A549 (cell line): Measurements from ENCODE around the gene ZMYND10. TPM values are rescaled to one million over a fixed set of nuclear protein-coding genes. Genes with fewer than 3 reads are reported as not detected.

ENCODE experiments used
- ATAC-seq, 2 experiments: fragments of 200-7000 bp in 1 of 2; fragments of >200 bp in 1 of 2; cut with Nextera tagmentation in 1 of 2; cut with Tn5 transposase in 1 of 2; 3 replicates each; pipeline versions ENCODE4 v1.8.0 to v1.9.1; 2018 to 2020; ENCODE audit warnings: mild to moderate bottlenecking in 1 of 2, moderate library complexity in 1 of 2
- CTCF ChIA-PET: fragments of 300-600 bp; sonication (Branson Sonifier 250); formaldehyde crosslinking; extraction: SDS; loops from one replicate; lab custom pipeline; 2021; ENCODE audit warnings: antibody characterized with exemption, inconsistent platforms; lab: Yijun Ruan, JAX
- POLR2A ChIA-PET: fragments of 350-600 bp; formaldehyde crosslinking; extraction: SDS; loops from one replicate; lab custom pipeline; 2021; ENCODE audit warnings: antibody characterized with exemption, inconsistent platforms; lab: Yijun Ruan, JAX
- DNase-seq, 2 experiments: peaks; one replicate each; pipeline versions ENCODE4 v3.0.0 to v3.0.0-alpha.2; 2011 to 2016; ENCODE audit warnings: low read depth in 1 of 2, low spot score in 1 of 2
- FAIRE-seq: peaks from 2 replicates; lab custom pipeline; 2011; peaks lifted over from hg19 to GRCh38; lab: Jason Lieb, UNC
- H3K27ac ChIP-seq, 2 experiments: fragments of >200 bp; sonication (Bioruptor Twin); formaldehyde crosslinking; 3 replicates each; pipeline ENCODE4 v1.5.1; 2016 to 2017
- H3K4me1 ChIP-seq: fragments of >200 bp; sonication (Bioruptor Twin); formaldehyde crosslinking; 3 replicates; pipeline ENCODE4 v1.6.1; 2016
- H3K4me2 ChIP-seq: fragments of >200 bp; sonication (Bioruptor Twin); formaldehyde crosslinking; 3 replicates; pipeline ENCODE4 v1.6.1; 2016
- H3K4me3 ChIP-seq: fragments of >200 bp; sonication (Bioruptor Twin); formaldehyde crosslinking; 3 replicates; pipeline ENCODE4 v1.5.1; 2016
- H3K9me3 ChIP-seq: fragments of >200 bp; sonication (Bioruptor Twin); formaldehyde crosslinking; 3 replicates; pipeline ENCODE4 v1.6.1; 2016
- CHD4 ChIP-seq: fragments of 200-600 bp; sonication (generic); IDR thresholded peaks from 2 replicates; pipeline ENCODE4 v1.6.1; 2016; ENCODE audit warnings: antibody characterized with exemption, mild to moderate bottlenecking, borderline replicate concordance
- E2F6 ChIP-seq: IDR thresholded peaks from 2 replicates; pipeline ENCODE4 v1.6.1; 2012; ENCODE audit warnings: low read depth, borderline replicate concordance
- EHF ChIP-seq: fragments of 250-450 bp; sonication (Bioruptor Pico); IDR thresholded peaks from 2 replicates; pipeline ENCODE4 v1.5.0; 2020; ENCODE audit warnings: mild to moderate bottlenecking
- FOSL2 ChIP-seq, 2 experiments: fragments of 450-650 bp in 1 of 2; fragments of >200 bp in 1 of 2; sonication (Bioruptor Twin) in 1 of 2; formaldehyde crosslinking; IDR thresholded peaks; 2 replicates each; pipeline versions ENCODE4 v1.5.0 to v1.6.1; 2016 to 2020; ENCODE audit warnings: mild to moderate bottlenecking in 1 of 2, moderate library complexity in 1 of 2
- HES2 ChIP-seq: fragments of >200 bp; sonication (Bioruptor Twin); formaldehyde crosslinking; IDR thresholded peaks from 2 replicates; pipeline ENCODE4 v1.6.1; 2016
- HEYL ChIP-seq: fragments of 250-450 bp; sonication (Bioruptor Pico); IDR thresholded peaks from 2 replicates; pipeline ENCODE4 v1.8.0; 2021; ENCODE audit warnings: mild to moderate bottlenecking, moderate library complexity
- HOXB13 ChIP-seq: fragments of 250-450 bp; sonication (Bioruptor Pico); IDR thresholded peaks from 2 replicates; pipeline ENCODE4 v1.5.0; 2020; ENCODE audit warnings: low read depth, mild to moderate bottlenecking, moderate library complexity
- KDM5A ChIP-seq: fragments of 200-600 bp; sonication (generic); IDR thresholded peaks from 2 replicates; pipeline ENCODE4 v1.6.1; 2016; ENCODE audit warnings: antibody characterized with exemption, mild to moderate bottlenecking
- MYC ChIP-seq: IDR thresholded peaks from 2 replicates; pipeline ENCODE4 v1.6.1; 2012; ENCODE audit warnings: mild to moderate bottlenecking, inconsistent platforms, low read length, improper control_type of control experiment, borderline replicate concordance
- POLR2A ChIP-seq: IDR thresholded peaks from 2 replicates; pipeline ENCODE4 v1.6.1; 2012; ENCODE audit warnings: mild to moderate bottlenecking, low read length
- RAD21 ChIP-seq, 2 experiments: fragments of >200 bp in 1 of 2; sonication (Bioruptor Twin) in 1 of 2; formaldehyde crosslinking in 1 of 2; IDR thresholded peaks in 1 of 2; conservative IDR thresholded peaks in 1 of 2; 2 replicates in 1 of 2; 3 replicates in 1 of 2; pipeline ENCODE4 v1.6.1; 2012 to 2018; ENCODE audit warnings: inconsistent platforms in 1 of 2
- RCOR1 ChIP-seq: fragments of 150-350 bp; IDR thresholded peaks from 2 replicates; pipeline ENCODE4 v1.6.1; 2014; ENCODE audit warnings: antibody characterized with exemption, low read length, low read depth
- RNF2 ChIP-seq: fragments of 200-600 bp; sonication (generic); IDR thresholded peaks from 2 replicates; pipeline ENCODE4 v1.6.1; 2016; ENCODE audit warnings: low read depth, mild to moderate bottlenecking, antibody characterized with exemption, moderate library complexity, borderline replicate concordance
- SMC3 ChIP-seq: fragments of >200 bp; sonication (Bioruptor Twin); formaldehyde crosslinking; IDR thresholded peaks from 3 replicates; pipeline ENCODE4 v1.6.1; 2018; ENCODE audit warnings: inconsistent platforms
- SREBF2 ChIP-seq: fragments of 450-650 bp; IDR thresholded peaks from 2 replicates; pipeline ENCODE4 v1.6.1; 2014; ENCODE audit warnings: mild to moderate bottlenecking, moderate library complexity
- TFCP2L1 ChIP-seq: fragments of 250-450 bp; sonication (Bioruptor Pico); IDR thresholded peaks from 2 replicates; pipeline ENCODE4 v1.5.0; 2021; ENCODE audit warnings: mild to moderate bottlenecking
- TP53 ChIP-seq: fragments of 250-450 bp; sonication (Bioruptor Pico); IDR thresholded peaks from 2 replicates; pipeline ENCODE4 v1.5.0; 2021; ENCODE audit warnings: mild to moderate bottlenecking, moderate library complexity
- WGBS: methylation state at CpG from one replicate; pipeline ENCODE4 v1.1.6; 2017; ENCODE audit errors: missing lambda C conversion rate; 5-methylcytosine and 5-hydroxymethylcytosine counted together
- polyA plus RNA-seq, 4 experiments: library from polyadenylated mRNA; depleted of rRNA in 3 of 4; stranded (reverse); fragments of >200 nt; fragmentation: RNase III in 1 of 4; extraction: RNeasy Plus Mini Kit Qiagen cat#74134 plus additional on column Dnase treatment in 1 of 4; gene quantifications; 2 replicates in 3 of 4; 3 replicates in 1 of 4; pipeline ENCODE4 v1.2.3, GENCODE V29; 2011 to 2017
- TF ChIP-seq, protein P1 (sequence below): fragments of 200-600 bp; sonication (generic); IDR thresholded peaks from 2 replicates; pipeline ENCODE4 v1.6.1; 2016; ENCODE audit warnings: antibody characterized with exemption, mild to moderate bottlenecking, moderate library complexity
- TF ChIP-seq, protein P2 (sequence below): fragments of >200 bp; sonication (Bioruptor Twin); formaldehyde crosslinking; IDR thresholded peaks from 3 replicates; pipeline ENCODE4 v1.6.1; 2016
- TF ChIP-seq, protein P3 (sequence below): fragments of 150-350 bp; IDR thresholded peaks from 2 replicates; pipeline ENCODE4 v1.6.1; 2014; ENCODE audit warnings: low read depth, mild to moderate bottlenecking, low read length

Gene ZMYND10
- polyA plus RNA-seq, 2 of the 4 experiments (the other 2 are of a cell fraction): 0.43 to 0.77 TPM

DNA sequence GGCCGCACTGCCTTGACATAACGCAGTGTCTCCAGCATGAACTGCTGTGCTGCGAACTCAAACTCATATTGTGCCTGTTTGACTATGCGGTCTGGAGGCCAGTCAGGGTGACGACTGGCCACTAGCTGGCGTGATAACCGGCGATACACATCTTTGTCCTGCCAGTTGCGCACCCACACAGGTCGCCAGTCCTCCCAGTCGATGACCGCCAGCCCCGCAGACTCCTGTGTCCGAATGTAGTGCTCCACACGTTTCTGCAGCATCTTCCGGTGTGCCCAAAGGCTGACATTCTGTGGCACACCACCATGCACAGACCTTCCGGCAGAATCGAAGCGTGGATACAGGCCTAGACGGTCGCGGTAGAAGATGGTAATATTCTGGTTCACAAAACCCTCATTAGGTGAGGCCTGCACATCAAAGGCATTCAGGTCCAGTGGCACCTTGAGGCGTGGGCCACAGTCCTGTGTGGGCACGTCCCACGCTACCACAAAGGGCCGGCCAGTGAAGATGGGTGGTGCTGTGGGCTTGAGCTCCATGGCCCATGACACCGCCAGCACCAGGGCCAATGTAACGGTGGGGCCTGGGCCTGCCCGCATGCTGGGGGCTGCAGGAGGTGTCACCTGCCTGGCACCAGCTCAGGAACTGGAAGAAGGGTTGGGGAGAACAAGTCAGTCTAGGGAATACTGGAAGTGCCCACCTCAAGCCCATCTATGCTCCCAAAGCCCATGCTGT, 25.5 kb downstream of the ZMYND10 start:
- ATAC-seq (no peak), DNase-seq (no peak), FAIRE-seq (no peak)
- no peaks in the 10 kb centered on the region for H3K9me3 ChIP-seq
- peak overlapping the region; percentile 99 to 100 for H3K27ac ChIP-seq
- TF ChIP-seq, protein P1, sequence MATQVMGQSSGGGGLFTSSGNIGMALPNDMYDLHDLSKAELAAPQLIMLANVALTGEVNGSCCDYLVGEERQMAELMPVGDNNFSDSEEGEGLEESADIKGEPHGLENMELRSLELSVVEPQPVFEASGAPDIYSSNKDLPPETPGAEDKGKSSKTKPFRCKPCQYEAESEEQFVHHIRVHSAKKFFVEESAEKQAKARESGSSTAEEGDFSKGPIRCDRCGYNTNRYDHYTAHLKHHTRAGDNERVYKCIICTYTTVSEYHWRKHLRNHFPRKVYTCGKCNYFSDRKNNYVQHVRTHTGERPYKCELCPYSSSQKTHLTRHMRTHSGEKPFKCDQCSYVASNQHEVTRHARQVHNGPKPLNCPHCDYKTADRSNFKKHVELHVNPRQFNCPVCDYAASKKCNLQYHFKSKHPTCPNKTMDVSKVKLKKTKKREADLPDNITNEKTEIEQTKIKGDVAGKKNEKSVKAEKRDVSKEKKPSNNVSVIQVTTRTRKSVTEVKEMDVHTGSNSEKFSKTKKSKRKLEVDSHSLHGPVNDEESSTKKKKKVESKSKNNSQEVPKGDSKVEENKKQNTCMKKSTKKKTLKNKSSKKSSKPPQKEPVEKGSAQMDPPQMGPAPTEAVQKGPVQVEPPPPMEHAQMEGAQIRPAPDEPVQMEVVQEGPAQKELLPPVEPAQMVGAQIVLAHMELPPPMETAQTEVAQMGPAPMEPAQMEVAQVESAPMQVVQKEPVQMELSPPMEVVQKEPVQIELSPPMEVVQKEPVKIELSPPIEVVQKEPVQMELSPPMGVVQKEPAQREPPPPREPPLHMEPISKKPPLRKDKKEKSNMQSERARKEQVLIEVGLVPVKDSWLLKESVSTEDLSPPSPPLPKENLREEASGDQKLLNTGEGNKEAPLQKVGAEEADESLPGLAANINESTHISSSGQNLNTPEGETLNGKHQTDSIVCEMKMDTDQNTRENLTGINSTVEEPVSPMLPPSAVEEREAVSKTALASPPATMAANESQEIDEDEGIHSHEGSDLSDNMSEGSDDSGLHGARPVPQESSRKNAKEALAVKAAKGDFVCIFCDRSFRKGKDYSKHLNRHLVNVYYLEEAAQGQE: no peak
- TF ChIP-seq FOSL2 (IDR thresholded peaks at IDR 0.05) (no peak), FOSL2 (CRISPR knock-in tag; IDR thresholded peaks at IDR 0.05) (no peak), CHD4 (no peak), POLR2A (no peak)
- peaks cover 35% of the 10 kb centered on the region for H3K4me1 ChIP-seq
- peak overlapping the region; percentile 98 for H3K4me2 ChIP-seq
- CTCF ChIA-PET: interaction anchor here (0.8 to 5.1 kb wide), 6 partner anchors 15 to 295 kb away, joined by 4 to 56 read pairs (median 6); partner anchors contain the start of genes HYAL1, HYAL3 and NAA80
- H3K4me3 ChIP-seq: peak overlapping the region; percentile 65
- WGBS: 82% methylated on average over 21 of the region's 29 CpGs
- POLR2A ChIA-PET: no interaction called here

DNA sequence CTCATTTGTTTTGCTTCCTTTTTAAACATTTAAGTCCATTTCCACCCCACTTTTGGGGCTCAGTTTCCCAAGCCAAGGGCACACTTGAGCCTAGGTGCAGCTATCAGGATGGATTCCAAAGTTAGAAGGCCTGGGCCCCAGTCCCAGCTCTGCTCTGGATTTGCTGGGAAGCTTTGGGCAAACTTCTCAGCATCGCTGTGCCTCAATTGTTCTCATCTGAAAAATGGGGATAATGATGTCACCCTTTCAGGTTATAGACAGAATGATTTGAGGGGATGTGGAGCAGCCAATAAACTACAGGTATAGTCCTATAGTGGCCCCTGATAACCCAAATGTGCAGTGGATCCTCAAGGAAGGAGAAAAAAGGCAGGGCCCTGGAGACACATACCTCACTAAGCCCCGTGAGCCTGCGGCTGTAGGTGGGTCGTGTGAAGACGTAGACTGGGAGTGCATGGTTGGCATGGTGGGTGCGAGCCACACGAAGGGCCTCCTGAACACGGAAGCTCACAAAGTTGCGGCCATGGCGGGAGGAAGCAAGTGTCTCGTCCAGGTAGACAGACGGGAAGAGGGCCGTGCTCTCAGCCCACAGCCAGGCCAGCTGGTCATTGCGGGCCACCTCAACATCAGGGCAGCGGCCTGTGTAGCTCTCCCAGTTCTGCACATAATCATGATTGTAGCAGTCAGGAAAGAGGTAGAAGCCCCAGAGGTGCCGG, 26.2 kb downstream of the ZMYND10 start:
- H3K27ac ChIP-seq: no peak overlapping the region
- ChIA-PET CTCF (interaction anchor here (0.8 to 5.0 kb wide), 6 partner anchors 9 to 296 kb away, joined by 3 to 21 read pairs (median 6); partner anchors contain the start of genes HYAL1, HYAL3, NAA80 and TUSC2), POLR2A (no interaction called here)
- FAIRE-seq (no peak), DNase-seq (no peak), ATAC-seq (no peak)
- 98% methylated on average over 15 of the region's 16 CpGs for WGBS
- no peak overlapping the region for H3K4me3 ChIP-seq
- no peaks in the 10 kb centered on the region for H3K9me3 ChIP-seq
- H3K4me1 ChIP-seq: peaks cover 32% of the 10 kb centered on the region
- no peak overlapping the region; the same call in 2 of the 3 replicates for H3K4me2 ChIP-seq
- TF ChIP-seq, protein P2, sequence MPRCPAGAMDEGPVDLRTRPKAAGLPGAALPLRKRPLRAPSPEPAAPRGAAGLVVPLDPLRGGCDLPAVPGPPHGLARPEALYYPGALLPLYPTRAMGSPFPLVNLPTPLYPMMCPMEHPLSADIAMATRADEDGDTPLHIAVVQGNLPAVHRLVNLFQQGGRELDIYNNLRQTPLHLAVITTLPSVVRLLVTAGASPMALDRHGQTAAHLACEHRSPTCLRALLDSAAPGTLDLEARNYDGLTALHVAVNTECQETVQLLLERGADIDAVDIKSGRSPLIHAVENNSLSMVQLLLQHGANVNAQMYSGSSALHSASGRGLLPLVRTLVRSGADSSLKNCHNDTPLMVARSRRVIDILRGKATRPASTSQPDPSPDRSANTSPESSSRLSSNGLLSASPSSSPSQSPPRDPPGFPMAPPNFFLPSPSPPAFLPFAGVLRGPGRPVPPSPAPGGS: no peak
- TF ChIP-seq HOXB13 (CRISPR knock-in tag) (no peak), TFCP2L1 (CRISPR knock-in tag) (no peak), SMC3 (no peak), POLR2A (no peak), EHF (CRISPR knock-in tag) (no peak), HEYL (CRISPR knock-in tag) (no peak), E2F6 (no peak), TP53 (CRISPR knock-in tag) (no peak), KDM5A (no peak), MYC (no peak), RCOR1 (no peak), RNF2 (no peak), FOSL2 (IDR thresholded peaks at IDR 0.05) (no peak), FOSL2 (CRISPR knock-in tag; IDR thresholded peaks at IDR 0.05) (no peak), SREBF2 (no peak), RAD21 (conservative IDR thresholded peaks at IDR 0.05 in 1 of 2, IDR thresholded peaks at IDR 0.05 in 1 of 2) (no peak), HES2 (no peak)
- TF ChIP-seq, protein P3, sequence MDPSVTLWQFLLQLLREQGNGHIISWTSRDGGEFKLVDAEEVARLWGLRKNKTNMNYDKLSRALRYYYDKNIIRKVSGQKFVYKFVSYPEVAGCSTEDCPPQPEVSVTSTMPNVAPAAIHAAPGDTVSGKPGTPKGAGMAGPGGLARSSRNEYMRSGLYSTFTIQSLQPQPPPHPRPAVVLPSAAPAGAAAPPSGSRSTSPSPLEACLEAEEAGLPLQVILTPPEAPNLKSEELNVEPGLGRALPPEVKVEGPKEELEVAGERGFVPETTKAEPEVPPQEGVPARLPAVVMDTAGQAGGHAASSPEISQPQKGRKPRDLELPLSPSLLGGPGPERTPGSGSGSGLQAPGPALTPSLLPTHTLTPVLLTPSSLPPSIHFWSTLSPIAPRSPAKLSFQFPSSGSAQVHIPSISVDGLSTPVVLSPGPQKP: no peak
